IPS-20b (cell line): ENCODE results near the gene DISC1.
"Not testable (repeated sequence)": the region's sequence is repeated elsewhere in the genome, so short reads cannot be mapped to it uniquely, and the experiment has no call there.

Experiments used
- H3K27ac ChIP-seq: one replicate; pipeline ENCODE4 v1.5.1; 2013; ENCODE audit warnings: low read length
- H3K27me3 ChIP-seq: 2 replicates; pipeline ENCODE4 v1.6.1; 2013; ENCODE audit warnings: mild to moderate bottlenecking, low read length, inconsistent platforms; ENCODE audit not compliant: insufficient read depth
- H3K36me3 ChIP-seq: 2 replicates; pipeline ENCODE4 v1.6.1; 2013; ENCODE audit warnings: low read depth, mild to moderate bottlenecking, inconsistent platforms, low read length, moderate library complexity; ENCODE audit not compliant: insufficient read depth
- H3K4me1 ChIP-seq: 2 replicates; pipeline ENCODE4 v1.6.1; 2013; ENCODE audit warnings: mild to moderate bottlenecking, control low read depth, inconsistent platforms, low read length, moderate library complexity; ENCODE audit not compliant: insufficient read depth
- H3K4me3 ChIP-seq: 2 replicates; pipeline ENCODE4 v1.5.1; 2013; ENCODE audit warnings: mild to moderate bottlenecking, low read length, inconsistent platforms
- H3K9ac ChIP-seq: 2 replicates; pipeline ENCODE4 v1.6.1; 2013; ENCODE audit warnings: low read depth, mild to moderate bottlenecking, inconsistent platforms, low read length, moderate library complexity
- H3K9me3 ChIP-seq: 2 replicates; pipeline ENCODE4 v1.6.1; 2013; ENCODE audit warnings: mild to moderate bottlenecking, low read depth, low read length, inconsistent platforms; ENCODE audit not compliant: insufficient read depth

Gene DISC1

GRCh38 chr1:231626535-231626950, at the start of gene DISC1:
Gene DISC1 (plus strand): TSS chr1:231626790. CDS start chr1:231626868, 78 bp downstream.
- H3K27ac ChIP-seq = no peak within 1 kb of the TSS
- no peaks in the 10 kb centered on the region for H3K9me3 ChIP-seq
- no peaks in the 10 kb centered on the region for H3K36me3 ChIP-seq
- H3K27me3 ChIP-seq = peaks cover 57% of the 10 kb centered on the region
- peak within 1 kb of the TSS; percentile 64; the same call in 1 of the 2 replicates for H3K9ac ChIP-seq
- H3K4me3 ChIP-seq = peak within 1 kb of the TSS; percentile 85
- peaks cover 3% of the 10 kb centered on the region; the same call in 1 of the 2 replicates for H3K4me1 ChIP-seq

GRCh38 chr1:231576804-231577718, 49.5 kb upstream of the DISC1 start:
- H3K9me3 ChIP-seq = no peaks in the 10 kb centered on the region
- H3K36me3 ChIP-seq = no peaks in the 10 kb centered on the region
- no peak overlapping the region for H3K9ac ChIP-seq
- H3K27ac ChIP-seq = no peak overlapping the region
- no peak overlapping the region for H3K4me3 ChIP-seq
- no peaks in the 10 kb centered on the region for H3K4me1 ChIP-seq
- no peaks in the 10 kb centered on the region for H3K27me3 ChIP-seq

- Histone ChIP-seq H3K9me3 (no peaks in the 10 kb centered on the region), H3K4me3 (no peak overlapping the region), H3K9ac (no peak overlapping the region), H3K27me3 (no peaks in the 10 kb centered on the region), H3K27ac (no peak overlapping the region), H3K4me1 (no peaks in the 10 kb centered on the region), H3K36me3 (no peaks in the 10 kb centered on the region)
Observed at GRCh38 chr1:231580874-231581273, 45.7 kb upstream of the DISC1 start.

GRCh38 chr1:231581859-231582258, 44.7 kb upstream of the DISC1 start:
- Histone ChIP-seq H3K27ac (no peak overlapping the region), H3K36me3 (no peaks in the 10 kb centered on the region), H3K4me3 (no peak overlapping the region), H3K9me3 (no peaks in the 10 kb centered on the region), H3K27me3 (no peaks in the 10 kb centered on the region), H3K9ac (no peak overlapping the region), H3K4me1 (no peaks in the 10 kb centered on the region)

GRCh38 chr1:231583376-231583775, 43.2 kb upstream of the DISC1 start:
- Histone ChIP-seq H3K9ac (no peak overlapping the region), H3K9me3 (no peaks in the 10 kb centered on the region), H3K27me3 (no peaks in the 10 kb centered on the region), H3K4me1 (no peaks in the 10 kb centered on the region), H3K27ac (no peak overlapping the region), H3K36me3 (no peaks in the 10 kb centered on the region), H3K4me3 (no peak overlapping the region)

- no peak overlapping the region for H3K27ac ChIP-seq
Observed at GRCh38 chr1:231584117-231584516, 42.5 kb upstream of the DISC1 start.

GRCh38 chr1:231584921-231585320, 41.7 kb upstream of the DISC1 start:
- Histone ChIP-seq H3K9ac (no peak overlapping the region), H3K4me1 (no peaks in the 10 kb centered on the region), H3K27me3 (no peaks in the 10 kb centered on the region), H3K9me3 (no peaks in the 10 kb centered on the region), H3K27ac (no peak overlapping the region), H3K36me3 (no peaks in the 10 kb centered on the region), H3K4me3 (no peak overlapping the region)

More at GRCh38 chr1:231584117-231584516, 42.5 kb upstream of the DISC1 start:
- Histone ChIP-seq H3K4me1 (no peaks in the 10 kb centered on the region), H3K9me3 (no peaks in the 10 kb centered on the region), H3K4me3 (no peak overlapping the region), H3K9ac (no peak overlapping the region), H3K27me3 (no peaks in the 10 kb centered on the region), H3K36me3 (no peaks in the 10 kb centered on the region)

- H3K4me3 ChIP-seq = no peak overlapping the region
- no peaks in the 10 kb centered on the region for H3K36me3 ChIP-seq
- H3K27ac ChIP-seq = no peak overlapping the region
Observed at GRCh38 chr1:231590453-231591198, 36.0 kb upstream of the DISC1 start.

GRCh38 chr1:231591466-231591865, 35.1 kb upstream of the DISC1 start:
- Histone ChIP-seq H3K4me1 (peaks cover 4% of the 10 kb centered on the region; the same call in 1 of the 2 replicates), H3K9ac (no peak overlapping the region), H3K4me3 (no peak overlapping the region), H3K27me3 (no peaks in the 10 kb centered on the region), H3K9me3 (no peaks in the 10 kb centered on the region), H3K36me3 (no peaks in the 10 kb centered on the region), H3K27ac (no peak overlapping the region)

More at GRCh38 chr1:231590453-231591198, 36.0 kb upstream of the DISC1 start:
- H3K4me1 ChIP-seq = no peaks in the 10 kb centered on the region
- no peaks in the 10 kb centered on the region for H3K9me3 ChIP-seq
- no peak overlapping the region for H3K9ac ChIP-seq
- H3K27me3 ChIP-seq = no peaks in the 10 kb centered on the region

GRCh38 chr1:231592809-231593208, 33.8 kb upstream of the DISC1 start:
- no peaks in the 10 kb centered on the region for H3K27me3 ChIP-seq
- peaks cover 4% of the 10 kb centered on the region; the same call in 1 of the 2 replicates for H3K4me1 ChIP-seq
- H3K36me3 ChIP-seq = no peaks in the 10 kb centered on the region
- no peak overlapping the region for H3K9ac ChIP-seq
- H3K27ac ChIP-seq = no peak overlapping the region
- H3K4me3 ChIP-seq = no peak overlapping the region
- no peaks in the 10 kb centered on the region for H3K9me3 ChIP-seq

- not testable (repeated sequence) for H3K4me1 ChIP-seq, H3K36me3 ChIP-seq, H3K27ac ChIP-seq, H3K9ac ChIP-seq, H3K4me3 ChIP-seq, H3K27me3 ChIP-seq, H3K9me3 ChIP-seq
Observed at GRCh38 chr1:231593264-231593663, 33.3 kb upstream of the DISC1 start.
